Choroid plexus epithelial cell (primary cell): Measurements from ENCODE around the gene CHRNB1.

Source experiments
- DNase-seq: peaks from one replicate; pipeline ENCODE4 v3.0.0-alpha.2; 2010; ENCODE audit warnings: low read depth
- H3K4me3 ChIP-seq: 2 replicates; pipeline ENCODE4 v1.5.1; 2011; ENCODE audit warnings: low read depth, mild to moderate bottlenecking, control low read depth, low read length, moderate library complexity
- CTCF ChIP-seq: conservative IDR thresholded peaks from 2 replicates; pipeline ENCODE4 v1.5.1; 2011; ENCODE audit warnings: low read depth, mild to moderate bottlenecking, control low read depth, inconsistent platforms, low read length, moderate library complexity

Gene CHRNB1

GRCh38 chr17:7438656-7439460 is 6.0 kb upstream of the CHRNB1 start:
- no peak for DNase-seq
- H3K4me3 ChIP-seq: peak overlapping the region; percentile 42
- TF ChIP-seq CTCF: no peak

- peak within 1 kb of the TSS; percentile 51 for H3K4me3 ChIP-seq
- DNase-seq: no peak
- no peak for TF ChIP-seq CTCF
Measured at GRCh38 chr17:7439462-7440112, 5.3 kb upstream of the CHRNB1 start, which contains the start of gene FGF11. FGF11 (plus strand) TSS chr17:7439512; CDS start chr17:7439621, 109 bp downstream.

GRCh38 chr17:7440113-7440833 is 4.6 kb upstream of the CHRNB1 start:
- TF ChIP-seq CTCF: no peak
- peak overlapping the region; percentile 51 for H3K4me3 ChIP-seq
- no peak for DNase-seq

- peak overlapping the region; percentile 51 for H3K4me3 ChIP-seq
- peak; percentile 27 for TF ChIP-seq CTCF
- peak; percentile 39 for DNase-seq
Measured at GRCh38 chr17:7440834-7441195, 4.0 kb upstream of the CHRNB1 start.

GRCh38 chr17:7441266-7441665 is 3.6 kb upstream of the CHRNB1 start:
- no peak overlapping the region for H3K4me3 ChIP-seq
- no peak for TF ChIP-seq CTCF
- no peak for DNase-seq

GRCh38 chr17:7442142-7442541 is 2.7 kb upstream of the CHRNB1 start:
- TF ChIP-seq CTCF: no peak
- DNase-seq: no peak
- no peak overlapping the region for H3K4me3 ChIP-seq
